SK-N-SH treated with all-trans-retinoic acid at 6 μM for 48 hours (cell line): Measurements from ENCODE around the gene ZNFX1.

Source experiments
- CSDC2 ChIP-seq: fragments of 250-450 bp; sonication (Bioruptor Pico); IDR thresholded peaks from 2 replicates; pipeline ENCODE4 v1.5.0; 2020; ENCODE audit warnings: mild to moderate bottlenecking, moderate library complexity
- RARB ChIP-seq: fragments of 250-450 bp; sonication (Bioruptor Pico); IDR thresholded peaks from 2 replicates; pipeline ENCODE4 v1.8.0; 2021; ENCODE audit warnings: mild to moderate bottlenecking, moderate library complexity
- SNAI2 ChIP-seq: fragments of 250-450 bp; sonication (Bioruptor Pico); IDR thresholded peaks from 2 replicates; pipeline ENCODE4 v1.5.0; 2020; ENCODE audit warnings: mild to moderate bottlenecking, moderate library complexity
- TOX ChIP-seq: fragments of 250-450 bp; sonication (Bioruptor Pico); IDR thresholded peaks from 2 replicates; pipeline ENCODE4 v1.8.0; 2021; ENCODE audit warnings: mild to moderate bottlenecking, moderate library complexity, borderline replicate concordance
- ZFP3 ChIP-seq: fragments of 250-450 bp; sonication (Bioruptor Pico); IDR thresholded peaks from 2 replicates; pipeline ENCODE4 v1.5.0; 2020; ENCODE audit warnings: mild to moderate bottlenecking, moderate library complexity
- ZFP30 ChIP-seq: fragments of 450-650 bp; formaldehyde crosslinking; IDR thresholded peaks from 2 replicates; pipeline ENCODE4 v1.5.0; 2022; ENCODE audit warnings: mild to moderate bottlenecking, moderate library complexity
- ZNF565 ChIP-seq: fragments of 450-650 bp; formaldehyde crosslinking; conservative IDR thresholded peaks from 2 replicates; pipeline ENCODE4 v1.5.0; 2020; ENCODE audit warnings: low read depth, mild to moderate bottlenecking, moderate library complexity
- ZNF8 ChIP-seq: fragments of 450-650 bp; formaldehyde crosslinking; IDR thresholded peaks from 2 replicates; pipeline ENCODE4 v1.5.0; 2020; ENCODE audit warnings: mild to moderate bottlenecking, moderate library complexity
- TF ChIP-seq, protein P1 (sequence below): fragments of 250-450 bp; sonication (Bioruptor Pico); IDR thresholded peaks from 2 replicates; pipeline ENCODE4 v1.8.0; 2021; ENCODE audit warnings: low read depth, mild to moderate bottlenecking, moderate library complexity, borderline replicate concordance
- TF ChIP-seq, protein P2 (sequence below): fragments of 250-450 bp; sonication (Bioruptor Pico); IDR thresholded peaks from 2 replicates; pipeline ENCODE4 v1.8.0; 2020; ENCODE audit warnings: mild to moderate bottlenecking, moderate library complexity, borderline replicate concordance

DNA sequence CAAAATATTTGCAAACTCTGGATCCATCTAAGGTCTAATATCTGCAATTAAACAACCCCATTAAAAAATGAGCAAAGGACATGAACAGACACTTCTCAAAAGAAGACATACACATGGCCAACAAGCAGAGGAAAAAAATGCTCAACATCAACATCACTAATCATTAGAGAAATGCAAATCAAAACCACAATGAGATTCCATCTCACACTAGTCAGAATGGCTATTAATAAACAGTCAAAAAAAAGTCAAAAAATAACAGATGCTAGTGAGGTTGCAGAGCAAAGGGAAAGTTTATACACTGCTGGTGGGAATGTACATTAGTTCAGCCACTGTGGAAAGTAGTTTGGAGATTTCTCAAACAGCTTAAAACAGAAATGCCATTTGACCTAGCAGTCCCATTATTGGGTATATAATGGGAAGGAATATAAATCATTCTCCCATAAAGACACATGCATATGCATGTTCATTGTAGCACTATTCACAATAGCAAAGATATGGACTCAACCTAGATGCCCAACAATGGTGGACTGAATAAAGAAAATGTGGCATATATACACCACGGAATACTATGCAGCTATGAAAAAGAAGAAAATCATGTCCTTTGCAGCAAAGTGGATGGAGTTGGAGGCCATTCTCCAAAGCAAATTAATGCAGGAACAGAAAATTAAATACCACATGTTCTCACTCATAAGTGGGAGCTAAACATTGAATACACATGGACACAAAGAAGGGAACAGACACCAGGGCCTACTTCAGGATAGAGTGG lies 9.1 kb downstream of the ZNFX1 start:
- TF ChIP-seq ZNF565 (CRISPR knock-in tag) (no peak), ZFP3 (no peak), CSDC2 (CRISPR knock-in tag) (no peak), ZFP30 (no peak), SNAI2 (CRISPR knock-in tag) (no peak), ZNF8 (CRISPR knock-in tag) (no peak), RARB (CRISPR knock-in tag) (no peak), TOX (CRISPR knock-in tag) (no peak)
- TF ChIP-seq, protein P1, sequence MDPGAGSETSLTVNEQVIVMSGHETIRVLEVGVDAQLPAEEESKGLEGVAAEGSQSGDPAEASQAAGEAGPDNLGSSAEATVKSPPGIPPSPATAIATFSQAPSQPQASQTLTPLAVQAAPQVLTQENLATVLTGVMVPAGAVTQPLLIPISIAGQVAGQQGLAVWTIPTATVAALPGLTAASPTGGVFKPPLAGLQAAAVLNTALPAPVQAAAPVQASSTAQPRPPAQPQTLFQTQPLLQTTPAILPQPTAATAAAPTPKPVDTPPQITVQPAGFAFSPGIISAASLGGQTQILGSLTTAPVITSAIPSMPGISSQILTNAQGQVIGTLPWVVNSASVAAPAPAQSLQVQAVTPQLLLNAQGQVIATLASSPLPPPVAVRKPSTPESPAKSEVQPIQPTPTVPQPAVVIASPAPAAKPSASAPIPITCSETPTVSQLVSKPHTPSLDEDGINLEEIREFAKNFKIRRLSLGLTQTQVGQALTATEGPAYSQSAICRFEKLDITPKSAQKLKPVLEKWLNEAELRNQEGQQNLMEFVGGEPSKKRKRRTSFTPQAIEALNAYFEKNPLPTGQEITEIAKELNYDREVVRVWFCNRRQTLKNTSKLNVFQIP: no peak
- TF ChIP-seq, protein P2, sequence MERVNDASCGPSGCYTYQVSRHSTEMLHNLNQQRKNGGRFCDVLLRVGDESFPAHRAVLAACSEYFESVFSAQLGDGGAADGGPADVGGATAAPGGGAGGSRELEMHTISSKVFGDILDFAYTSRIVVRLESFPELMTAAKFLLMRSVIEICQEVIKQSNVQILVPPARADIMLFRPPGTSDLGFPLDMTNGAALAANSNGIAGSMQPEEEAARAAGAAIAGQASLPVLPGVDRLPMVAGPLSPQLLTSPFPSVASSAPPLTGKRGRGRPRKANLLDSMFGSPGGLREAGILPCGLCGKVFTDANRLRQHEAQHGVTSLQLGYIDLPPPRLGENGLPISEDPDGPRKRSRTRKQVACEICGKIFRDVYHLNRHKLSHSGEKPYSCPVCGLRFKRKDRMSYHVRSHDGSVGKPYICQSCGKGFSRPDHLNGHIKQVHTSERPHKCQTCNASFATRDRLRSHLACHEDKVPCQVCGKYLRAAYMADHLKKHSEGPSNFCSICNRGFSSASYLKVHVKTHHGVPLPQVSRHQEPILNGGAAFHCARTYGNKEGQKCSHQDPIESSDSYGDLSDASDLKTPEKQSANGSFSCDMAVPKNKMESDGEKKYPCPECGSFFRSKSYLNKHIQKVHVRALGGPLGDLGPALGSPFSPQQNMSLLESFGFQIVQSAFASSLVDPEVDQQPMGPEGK (CRISPR knock-in tag): no peak
